GM21367 (cell line): ENCODE measurements around the gene TSPYL1.
"Not testable (repeated sequence)": the region's sequence is repeated elsewhere in the genome, so short reads cannot be mapped to it uniquely, and the experiment has no call there.

Experiments used
- ATAC-seq: cut with Tn5 transposase; IDR thresholded peaks from one replicate; pipeline ENCODE4 v1.9.1; 2021; ENCODE audit not compliant: unreplicated experiment

TSPYL1 gene

DNA sequence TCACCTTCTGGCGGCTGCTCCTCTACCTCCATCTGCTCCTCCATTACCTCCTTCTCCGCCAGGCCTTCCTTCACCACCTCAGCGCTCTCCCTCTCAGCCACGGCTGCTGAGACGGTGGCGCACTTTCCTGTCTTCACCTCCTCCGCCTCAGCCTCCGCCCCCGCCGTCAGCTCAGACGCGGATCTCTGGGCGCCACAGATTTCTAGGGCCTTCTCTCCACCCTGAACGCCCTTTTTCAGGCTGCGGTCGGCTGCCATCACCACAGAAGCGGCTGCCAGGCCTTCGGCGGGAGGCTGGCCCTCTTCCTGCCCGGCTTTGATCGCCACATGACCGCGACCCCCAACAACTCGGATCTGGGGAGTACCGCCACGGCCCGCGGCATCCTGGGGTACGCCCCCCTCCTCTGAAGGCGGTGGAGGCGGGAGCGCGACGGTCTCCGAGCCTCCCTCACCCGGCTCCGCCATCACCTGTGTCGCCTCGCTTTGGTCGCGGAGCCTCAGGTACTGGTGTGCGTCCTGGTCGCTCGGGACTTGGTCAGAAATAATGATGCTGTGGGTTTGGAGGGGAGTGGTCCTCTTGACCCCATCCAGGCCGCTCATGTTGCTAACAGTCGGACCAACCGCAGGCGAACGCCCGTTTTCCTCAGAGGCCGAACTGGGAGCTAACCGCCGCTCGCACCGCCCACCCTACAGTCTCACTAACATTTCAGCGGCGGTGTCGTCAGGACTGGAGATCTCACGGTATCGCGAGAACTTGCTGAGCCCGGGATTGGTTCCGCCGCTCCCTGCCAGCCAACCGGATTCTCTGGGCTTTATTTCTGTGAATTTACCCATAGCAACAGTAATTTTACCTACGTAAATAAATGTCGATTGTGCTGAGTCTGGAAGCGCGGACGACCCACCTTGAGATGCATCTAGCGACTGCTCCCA lies at the start of gene TSPYL1:
Gene TSPYL1 (minus strand): TSS at position 699 of the 929 bp plus-strand sequence. CDS start 100 bp downstream, at position 599.
- peak; percentile 93 for ATAC-seq

- no peak for ATAC-seq
Observed at GRCh38 chr6:116329156-116329555, 49.4 kb upstream of the TSPYL1 start.

DNA sequence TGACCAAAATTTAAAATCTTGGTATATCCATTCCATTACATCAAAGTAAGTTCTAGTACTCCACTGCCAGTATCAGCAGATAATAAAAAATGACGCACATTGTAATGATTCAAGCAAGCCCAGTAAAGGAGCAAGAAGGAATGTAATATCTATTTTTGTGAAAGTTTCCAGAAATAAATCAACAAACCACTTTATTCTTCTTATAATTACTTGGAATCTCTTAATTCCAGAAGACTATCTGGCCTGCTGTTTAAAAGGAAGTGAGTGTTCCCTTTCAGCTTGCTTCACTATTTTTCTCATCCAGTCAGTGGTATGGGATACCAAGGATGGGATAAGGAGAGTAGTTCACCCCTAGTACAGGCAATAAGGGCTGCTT lies 48.8 kb upstream of the TSPYL1 start:
- no peak for ATAC-seq

DNA sequence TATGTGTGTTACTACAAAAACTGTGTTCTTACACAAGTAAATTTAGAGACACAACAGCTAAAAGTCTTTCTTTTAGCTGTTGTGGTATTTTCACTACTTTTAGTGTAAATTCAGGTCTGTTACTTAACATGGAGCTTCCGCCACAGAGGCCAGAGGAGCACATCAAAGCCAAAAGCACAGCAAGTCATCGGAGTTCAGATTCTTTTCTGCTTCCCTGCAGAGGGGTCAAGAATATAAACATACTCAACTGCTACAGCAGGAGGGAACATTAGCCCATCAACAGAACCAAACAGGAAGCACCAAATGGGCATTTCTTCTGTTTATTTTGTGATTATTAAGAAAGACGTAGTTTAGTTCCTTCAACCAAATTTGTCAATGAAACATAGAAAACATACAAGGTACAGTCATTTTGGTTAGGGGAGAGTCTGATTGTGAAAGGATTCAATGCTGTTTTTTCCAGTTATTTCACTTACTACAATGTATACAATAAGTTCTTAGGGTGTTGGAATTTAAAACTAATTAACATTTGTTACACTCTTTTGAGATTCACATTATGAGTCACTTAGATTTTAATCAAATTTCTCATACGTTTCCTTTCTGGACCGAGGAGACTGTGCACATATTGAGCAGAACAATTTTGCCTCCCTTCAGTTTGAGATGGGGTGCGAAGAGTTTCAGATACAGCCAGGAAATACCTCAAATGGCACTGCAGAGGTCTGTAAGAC lies 48.2 kb upstream of the TSPYL1 start:
- no peak for ATAC-seq

- no peak for ATAC-seq
Observed at GRCh38 chr6:116326996-116327395, 47.3 kb upstream of the TSPYL1 start.

- no peak for ATAC-seq
Observed at GRCh38 chr6:116326181-116326671, 46.5 kb upstream of the TSPYL1 start.

DNA sequence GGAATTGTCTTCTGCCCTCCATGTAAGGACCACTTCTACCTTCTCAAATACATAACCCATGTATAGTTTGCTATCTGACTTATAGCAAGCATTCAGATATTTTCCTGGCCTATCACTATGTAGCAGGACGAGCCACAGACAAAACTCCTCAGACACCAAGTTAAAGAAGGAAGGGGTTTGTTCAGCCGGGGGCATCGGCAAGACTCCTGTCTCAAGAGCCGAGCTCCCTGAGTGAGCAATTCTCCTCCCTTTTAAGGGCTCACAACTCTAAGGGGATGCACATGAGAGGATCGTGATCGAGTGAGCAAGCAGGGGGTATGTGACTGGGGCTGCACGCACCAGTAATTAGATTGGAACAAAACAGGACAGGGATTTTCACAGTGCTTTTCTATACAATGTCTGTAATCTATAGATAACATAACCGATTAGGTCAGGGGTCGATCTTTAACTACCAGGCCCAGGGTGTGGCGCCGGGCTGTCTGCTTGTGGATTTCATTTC lies 46.0 kb upstream of the TSPYL1 start:
- ATAC-seq, result not testable (repeated sequence)

DNA sequence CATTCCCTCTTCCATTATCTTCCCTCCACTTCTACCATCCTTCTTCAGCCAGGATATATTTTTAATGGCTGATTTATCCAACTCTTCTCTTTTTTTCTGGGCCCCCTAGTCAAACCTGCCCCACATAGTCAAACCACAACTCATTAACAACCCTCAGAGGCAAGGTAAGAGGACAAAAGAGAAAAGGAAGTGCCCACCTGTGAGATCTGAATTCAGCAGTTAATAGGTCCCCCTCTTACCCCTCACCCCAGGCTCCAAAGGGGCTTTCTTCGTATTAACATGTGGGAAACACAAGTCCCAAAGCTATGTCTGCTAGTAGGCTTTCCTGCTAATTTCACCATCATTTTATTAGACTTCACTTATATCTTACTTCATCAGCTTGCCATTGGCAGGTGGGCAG lies 44.1 kb upstream of the TSPYL1 start:
- no peak for ATAC-seq

GRCh38 chr6:116321933-116322332 lies 42.2 kb upstream of the TSPYL1 start:
- ATAC-seq, result not testable (repeated sequence)

GRCh38 chr6:116316772-116317467 lies 37.2 kb upstream of the TSPYL1 start:
- no peak for ATAC-seq

- ATAC-seq, result no peak
Observed at GRCh38 chr6:116314878-116315277, 35.1 kb upstream of the TSPYL1 start.

GRCh38 chr6:116314218-116314617 lies 34.5 kb upstream of the TSPYL1 start:
- ATAC-seq, result no peak

DNA sequence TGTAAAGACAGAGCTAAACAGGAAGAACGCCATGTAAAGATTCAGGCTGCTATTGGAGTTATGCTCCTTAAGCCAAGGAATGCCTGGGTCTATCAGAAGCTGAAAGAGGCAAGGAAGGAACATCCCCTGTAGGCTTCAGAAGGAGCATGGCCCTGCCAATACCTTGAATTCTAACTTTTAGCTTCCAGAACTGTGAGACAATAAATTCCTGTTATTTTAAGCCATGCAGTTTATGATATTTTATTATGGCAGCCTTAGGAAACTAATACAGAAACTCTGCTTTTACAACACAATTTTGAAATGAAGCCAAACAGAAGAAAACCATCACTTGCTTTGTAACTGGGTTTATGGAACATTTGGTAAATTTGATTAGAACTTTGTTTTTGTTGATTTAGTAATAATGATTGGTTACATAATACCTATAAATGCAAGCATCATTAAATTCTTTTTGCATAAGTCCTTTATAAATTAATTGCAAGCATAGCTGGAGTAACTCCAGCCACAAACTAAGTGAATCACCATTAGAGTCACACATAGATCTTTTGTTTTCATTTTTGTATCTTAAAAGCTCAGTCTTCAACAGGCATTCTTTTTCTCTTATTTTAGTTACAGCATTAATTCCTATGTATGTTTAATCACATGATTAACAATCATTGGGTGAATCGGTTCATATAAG lies 33.5 kb upstream of the TSPYL1 start:
- ATAC-seq, result no peak

GRCh38 chr6:116309657-116310056 lies 29.9 kb upstream of the TSPYL1 start:
- ATAC-seq, result no peak

DNA sequence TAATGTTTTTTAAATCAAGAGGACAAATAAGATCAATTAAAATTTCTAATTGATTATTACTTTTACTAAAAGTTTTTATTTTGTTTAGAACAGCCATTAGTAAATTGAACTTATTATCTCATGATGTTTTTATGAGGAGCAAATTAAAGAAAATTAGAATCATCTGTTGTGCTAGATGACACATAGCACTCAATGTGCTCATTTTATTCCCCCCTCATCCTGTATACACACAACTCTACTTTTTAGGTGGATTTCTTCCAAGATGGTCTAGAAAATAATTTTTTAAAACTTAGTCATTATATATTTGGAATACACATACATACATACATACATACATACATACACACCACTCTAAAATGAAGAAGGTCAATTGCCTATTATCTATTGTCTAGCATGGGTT lies 29.3 kb upstream of the TSPYL1 start:
- no peak for ATAC-seq

DNA sequence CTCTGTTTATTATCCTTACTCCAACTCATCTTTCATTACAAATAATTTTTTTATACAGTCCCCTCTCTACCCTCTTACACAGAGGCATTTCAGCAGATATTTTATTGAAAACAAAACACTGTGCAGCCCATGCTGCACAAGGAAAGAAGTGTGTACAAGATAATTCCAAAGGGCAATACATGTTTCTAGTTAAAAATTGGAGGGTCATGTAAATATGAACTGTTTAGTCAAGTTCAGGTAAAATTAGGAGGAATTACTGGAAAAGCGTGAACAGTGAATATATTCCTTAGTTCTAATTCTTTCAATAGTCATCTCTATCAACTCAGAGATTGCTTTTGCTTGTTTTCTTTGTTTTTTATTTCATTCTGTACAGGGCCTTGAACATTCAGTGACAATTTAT lies 27.9 kb upstream of the TSPYL1 start:
- no peak for ATAC-seq

DNA sequence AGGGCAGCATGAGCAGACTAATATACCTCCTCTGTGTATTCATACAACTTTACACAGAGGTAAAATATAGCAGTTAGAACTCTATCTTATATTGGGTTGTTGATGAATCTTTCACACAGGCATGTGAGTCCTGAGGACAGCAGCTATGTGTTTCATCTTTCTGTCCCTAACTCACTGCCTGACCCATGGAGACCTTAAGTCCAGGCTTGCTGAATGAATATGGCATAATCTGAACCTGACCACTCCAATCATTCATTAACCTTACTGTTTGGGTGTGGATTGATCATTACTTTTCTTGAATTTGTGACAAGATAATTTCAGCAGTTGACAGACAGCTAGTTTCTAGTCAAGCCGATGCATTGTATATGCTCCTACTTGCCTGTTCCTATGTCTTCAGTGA lies 27.3 kb upstream of the TSPYL1 start:
- no peak for ATAC-seq

DNA sequence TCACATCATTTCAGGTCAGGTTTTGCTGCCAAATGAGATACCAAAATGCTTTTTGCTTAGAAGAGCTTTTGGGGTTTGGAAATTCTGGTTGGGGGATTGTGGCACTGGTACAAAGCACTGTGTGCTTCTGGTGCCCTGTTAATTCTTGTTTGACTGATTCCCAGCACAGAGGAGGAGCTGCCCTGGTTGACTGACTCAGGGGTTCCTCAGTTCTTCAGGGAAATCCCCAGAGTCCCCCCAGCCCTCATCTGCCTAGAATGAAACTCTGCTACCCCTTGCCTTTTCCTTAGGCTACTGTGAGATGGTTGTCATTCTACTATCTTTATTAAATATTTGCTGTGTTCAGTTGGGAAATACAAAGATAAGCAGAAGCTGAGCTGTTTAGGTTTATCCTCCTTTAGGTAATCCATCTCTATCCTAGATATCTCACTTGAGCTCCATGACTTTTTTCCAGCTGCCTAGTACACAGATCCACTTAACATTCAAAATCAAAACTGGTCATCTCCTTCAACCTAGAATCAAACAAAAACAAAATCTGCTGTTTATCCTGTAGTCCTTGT lies 24.9 kb upstream of the TSPYL1 start:
- no peak for ATAC-seq

GRCh38 chr6:116301104-116301503 lies 21.4 kb upstream of the TSPYL1 start:
- ATAC-seq, result no peak

DNA sequence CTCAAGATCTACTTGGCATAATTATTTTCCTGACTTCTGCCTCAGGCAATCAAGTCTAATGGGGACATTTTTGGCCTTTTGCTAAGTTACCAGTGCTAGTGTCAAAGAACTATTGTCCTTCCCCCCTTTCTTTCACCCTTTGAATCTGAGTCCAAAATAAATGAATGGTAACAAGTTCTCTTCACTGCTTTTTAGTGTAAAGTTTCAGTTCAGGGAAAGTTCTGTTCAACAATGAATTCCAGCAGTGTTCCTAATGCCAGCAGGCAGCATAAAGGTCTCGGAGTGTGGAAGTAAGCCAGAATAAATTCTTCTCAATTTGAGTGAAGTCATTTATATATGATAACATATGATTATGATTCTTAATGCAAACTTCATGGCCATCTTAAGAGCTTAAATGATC lies 20.8 kb upstream of the TSPYL1 start:
- no peak for ATAC-seq
